GM23338 (cell line): ENCODE results near the gene SP8. TPM values are rescaled to one million over a fixed set of nuclear protein-coding genes. Genes with fewer than 3 reads are reported as not detected.
A peak's percentile ranks its signal among the peaks of the same experiment; 100 is the strongest.

ENCODE experiments used
- ATAC-seq: fragments of 200-7000 bp; cut with Tn5 transposase; 3 replicates; pipeline ENCODE4 v1.9.1; 2020
- DNase-seq: peaks from one replicate; pipeline ENCODE4 v3.0.0-alpha.2; 2015; ENCODE audit warnings: low spot score
- H2AFZ ChIP-seq: fragments of 200-600 bp; sonication (generic); 2 replicates; pipeline ENCODE4 v1.8.0; 2016; ENCODE audit warnings: antibody characterized with exemption, mild to moderate bottlenecking, moderate library complexity
- H3F3A ChIP-seq: fragments of 200-600 bp; sonication (generic); replicated peaks from 2 replicates; pipeline ENCODE4 v1.8.0; 2017; ENCODE audit warnings: antibody characterized with exemption, mixed run types, low read depth
- H3K27ac ChIP-seq: fragments of 200-600 bp; sonication (generic); 2 replicates; pipeline ENCODE4 v1.6.1; 2016; ENCODE audit warnings: low read depth
- H3K27me3 ChIP-seq: fragments of 200-600 bp; sonication (generic); 2 replicates; pipeline ENCODE4 v1.8.0; 2016; ENCODE audit warnings: mild to moderate bottlenecking, mixed run types, moderate library complexity; ENCODE audit not compliant: insufficient read depth
- H3K36me3 ChIP-seq: fragments of 200-600 bp; sonication (generic); 2 replicates; pipeline ENCODE4 v1.8.0; 2016; ENCODE audit warnings: mild to moderate bottlenecking; ENCODE audit not compliant: insufficient read depth
- H3K4me1 ChIP-seq: fragments of 200-600 bp; sonication (generic); 2 replicates; pipeline ENCODE4 v1.8.0; 2016; ENCODE audit warnings: mild to moderate bottlenecking, moderate library complexity; ENCODE audit not compliant: insufficient read depth
- H3K4me2 ChIP-seq: fragments of 200-600 bp; sonication (generic); 2 replicates; pipeline ENCODE4 v1.7.1; 2017; ENCODE audit warnings: mixed run types
- H3K4me3 ChIP-seq: fragments of 200-600 bp; sonication (generic); 2 replicates; pipeline ENCODE4 v1.6.1; 2016; ENCODE audit warnings: mixed run types
- H3K79me2 ChIP-seq: fragments of 200-600 bp; sonication (generic); replicated peaks from 2 replicates; pipeline ENCODE4 v1.8.0; 2017; ENCODE audit warnings: mild to moderate bottlenecking; ENCODE audit not compliant: insufficient read depth
- H3K9me2 ChIP-seq: fragments of 200-600 bp; sonication (generic); 2 replicates; pipeline ENCODE4 v1.8.0; 2017; ENCODE audit not compliant: insufficient read depth
- H4K20me1 ChIP-seq: fragments of 200-600 bp; sonication (generic); replicated peaks from 2 replicates; pipeline ENCODE4 v1.8.0; 2017; ENCODE audit warnings: mild to moderate bottlenecking; ENCODE audit not compliant: insufficient read depth
- H3K27ac Mint-ChIP-seq: 2 replicates; pipeline ENCODE4 v1.8.0; 2020; ENCODE audit warnings: inconsistent platforms, mild to moderate bottlenecking, moderate library complexity, mixed read lengths
- H3K27me3 Mint-ChIP-seq: 3 replicates; pipeline ENCODE4 v1.8.0; 2022; ENCODE audit warnings: low read depth, mild to moderate bottlenecking, moderate library complexity, mixed read lengths, inconsistent platforms; ENCODE audit not compliant: insufficient read depth, poor library complexity
- H3K36me3 Mint-ChIP-seq: 3 replicates; pipeline ENCODE4 v1.8.0; 2021; ENCODE audit warnings: low read depth, mild to moderate bottlenecking, inconsistent platforms, moderate library complexity, mixed read lengths
- H3K4me1 Mint-ChIP-seq: 3 replicates; pipeline ENCODE4 v1.8.0; 2020; ENCODE audit warnings: mild to moderate bottlenecking, inconsistent platforms, mixed read lengths
- H3K4me3 Mint-ChIP-seq: 3 replicates; pipeline ENCODE4 v1.8.0; 2021; ENCODE audit warnings: moderate library complexity, mild to moderate bottlenecking, inconsistent platforms, mixed read lengths
- H3K9me3 Mint-ChIP-seq: 3 replicates; pipeline ENCODE4 v1.8.0; 2020; ENCODE audit warnings: moderate library complexity, mild to moderate bottlenecking, inconsistent platforms, mixed read lengths
- CREB1 ChIP-seq: fragments of 250-450 bp; sonication (Bioruptor Pico); IDR thresholded peaks from 2 replicates; pipeline ENCODE4 v1.5.0; 2020; ENCODE audit warnings: low read depth, mild to moderate bottlenecking, moderate library complexity
- EZH2phosphoT487 ChIP-seq: fragments of 200-600 bp; sonication (generic); IDR thresholded peaks from one replicate; pipeline ENCODE4 v1.8.1; 2018; ENCODE audit warnings: antibody characterized with exemption; ENCODE audit not compliant: unreplicated experiment
- NANOG ChIP-seq: IDR thresholded peaks from 2 replicates; pipeline ENCODE4 v1.6.1; 2016; ENCODE audit warnings: antibody characterized with exemption, borderline replicate concordance
- POLR2AphosphoS5 ChIP-seq: IDR thresholded peaks from 2 replicates; pipeline ENCODE4 v1.6.1; 2016; ENCODE audit warnings: antibody characterized with exemption, low read depth
- STAT1 ChIP-seq: IDR thresholded peaks from one replicate; pipeline ENCODE4 v1.6.1; 2016; ENCODE audit warnings: antibody characterized with exemption; ENCODE audit not compliant: unreplicated experiment
- ZNF114 ChIP-seq: fragments of 250-450 bp; sonication (Bioruptor Pico); IDR thresholded peaks from 2 replicates; pipeline ENCODE4 v1.5.0; 2020; ENCODE audit warnings: mild to moderate bottlenecking, moderate library complexity
- ZNF331 ChIP-seq: fragments of 250-450 bp; sonication (Bioruptor Pico); IDR thresholded peaks from 2 replicates; pipeline ENCODE4 v1.5.0; 2020; ENCODE audit warnings: low read depth, mild to moderate bottlenecking, moderate library complexity
- polyA plus RNA-seq: library from polyadenylated mRNA; unstranded; fragments of >200 nt; fragmentation: Nextera tagmentation; extraction: Ambion mirVana; gene quantifications from 2 replicates; pipeline ENCODE4 v1.2.1, GENCODE V29; 2016
- total RNA-seq: library from RNA; depleted of rRNA; stranded (reverse); fragments of >200 nt; shearing (Covaris generic); gene quantifications from 2 replicates; pipeline ENCODE4 v1.2.3, GENCODE V29; 2014
- TF ChIP-seq, protein P1 (sequence below), 2 experiments: fragments of 200-600 bp in 1 of 2; sonication (generic) in 1 of 2; conservative IDR thresholded peaks; 2 replicates each; pipeline versions ENCODE4 v1.5.1 to v1.6.1; 2016 to 2017; ENCODE audit warnings: antibody characterized with exemption in 2 of 2, low read depth in 2 of 2, mild to moderate bottlenecking in 2 of 2, moderate library complexity in 1 of 2
- TF ChIP-seq, protein P2 (sequence below): IDR thresholded peaks from 2 replicates; pipeline ENCODE4 v1.6.1; 2016; ENCODE audit warnings: antibody characterized with exemption
- TF ChIP-seq, protein P3 (sequence below): IDR thresholded peaks from one replicate; pipeline ENCODE4 v1.6.1; 2018; ENCODE audit warnings: antibody characterized with exemption; ENCODE audit not compliant: unreplicated experiment
- TF ChIP-seq, protein P4 (sequence below): fragments of 250-450 bp; sonication (Bioruptor Pico); IDR thresholded peaks from 2 replicates; pipeline ENCODE4 v1.5.0; 2020; ENCODE audit warnings: mild to moderate bottlenecking, moderate library complexity

Gene SP8
- total and polyA plus RNA-seq, 2 experiments from 2014 or later = 3.7 to 6.7 TPM

DNA sequence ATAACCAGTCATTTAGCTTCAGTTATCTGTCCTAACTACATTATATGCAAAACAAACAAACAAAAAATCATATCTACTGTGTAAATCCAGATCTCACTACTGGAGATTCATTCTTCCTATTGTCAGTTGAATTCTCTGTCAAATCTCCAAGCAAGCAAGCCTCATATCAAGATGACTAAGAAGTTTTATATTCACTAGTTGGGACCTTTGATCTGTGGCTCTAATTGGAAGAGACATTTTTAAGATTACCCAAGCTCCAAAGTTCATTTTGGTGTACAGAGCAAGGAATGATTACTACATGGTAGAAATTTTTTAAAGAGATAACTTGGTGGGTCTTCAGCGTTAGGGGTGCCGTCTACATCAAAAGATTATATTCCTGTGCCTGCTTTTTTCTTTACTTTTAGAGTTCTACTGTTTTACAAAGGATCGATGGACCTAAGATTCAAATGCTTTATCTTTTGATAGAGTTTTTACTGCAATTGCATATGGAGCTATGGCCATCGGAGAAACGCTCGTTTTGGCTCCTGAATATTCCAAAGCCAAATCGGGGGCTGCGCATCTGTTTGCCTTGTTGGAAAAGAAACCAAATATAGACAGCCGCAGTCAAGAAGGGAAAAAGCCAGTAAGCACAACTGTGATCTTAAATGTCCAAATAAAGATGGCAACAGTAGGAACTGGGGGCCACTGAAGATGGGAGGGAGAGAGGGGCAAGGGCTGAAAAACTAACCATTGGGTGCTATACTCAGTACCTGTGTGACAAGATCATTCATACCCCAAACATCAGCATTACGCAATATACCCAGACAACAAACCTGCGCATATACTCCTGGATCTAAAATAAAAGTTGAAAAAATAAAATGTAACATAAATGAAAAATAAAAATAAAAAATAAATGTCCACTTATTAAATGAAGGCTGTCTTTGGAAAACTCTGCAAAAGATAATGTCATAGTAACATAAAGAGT, 47.9 kb downstream of the SP8 start (continued):
- TF ChIP-seq ZNF114 (CRISPR knock-in tag) (no peak), EZH2phosphoT487 (no peak), NANOG (no peak), CREB1 (no peak), ZNF331 (no peak), STAT1 (no peak), POLR2AphosphoS5 (no peak)
- TF ChIP-seq, protein P1, sequence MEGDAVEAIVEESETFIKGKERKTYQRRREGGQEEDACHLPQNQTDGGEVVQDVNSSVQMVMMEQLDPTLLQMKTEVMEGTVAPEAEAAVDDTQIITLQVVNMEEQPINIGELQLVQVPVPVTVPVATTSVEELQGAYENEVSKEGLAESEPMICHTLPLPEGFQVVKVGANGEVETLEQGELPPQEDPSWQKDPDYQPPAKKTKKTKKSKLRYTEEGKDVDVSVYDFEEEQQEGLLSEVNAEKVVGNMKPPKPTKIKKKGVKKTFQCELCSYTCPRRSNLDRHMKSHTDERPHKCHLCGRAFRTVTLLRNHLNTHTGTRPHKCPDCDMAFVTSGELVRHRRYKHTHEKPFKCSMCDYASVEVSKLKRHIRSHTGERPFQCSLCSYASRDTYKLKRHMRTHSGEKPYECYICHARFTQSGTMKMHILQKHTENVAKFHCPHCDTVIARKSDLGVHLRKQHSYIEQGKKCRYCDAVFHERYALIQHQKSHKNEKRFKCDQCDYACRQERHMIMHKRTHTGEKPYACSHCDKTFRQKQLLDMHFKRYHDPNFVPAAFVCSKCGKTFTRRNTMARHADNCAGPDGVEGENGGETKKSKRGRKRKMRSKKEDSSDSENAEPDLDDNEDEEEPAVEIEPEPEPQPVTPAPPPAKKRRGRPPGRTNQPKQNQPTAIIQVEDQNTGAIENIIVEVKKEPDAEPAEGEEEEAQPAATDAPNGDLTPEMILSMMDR (conservative IDR thresholded peaks at IDR 0.05; ENCODE audit: low read depth in 2 of 2) = no peak
- TF ChIP-seq, protein P2, sequence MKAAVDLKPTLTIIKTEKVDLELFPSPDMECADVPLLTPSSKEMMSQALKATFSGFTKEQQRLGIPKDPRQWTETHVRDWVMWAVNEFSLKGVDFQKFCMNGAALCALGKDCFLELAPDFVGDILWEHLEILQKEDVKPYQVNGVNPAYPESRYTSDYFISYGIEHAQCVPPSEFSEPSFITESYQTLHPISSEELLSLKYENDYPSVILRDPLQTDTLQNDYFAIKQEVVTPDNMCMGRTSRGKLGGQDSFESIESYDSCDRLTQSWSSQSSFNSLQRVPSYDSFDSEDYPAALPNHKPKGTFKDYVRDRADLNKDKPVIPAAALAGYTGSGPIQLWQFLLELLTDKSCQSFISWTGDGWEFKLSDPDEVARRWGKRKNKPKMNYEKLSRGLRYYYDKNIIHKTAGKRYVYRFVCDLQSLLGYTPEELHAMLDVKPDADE = no peak
- TF ChIP-seq, protein P3, sequence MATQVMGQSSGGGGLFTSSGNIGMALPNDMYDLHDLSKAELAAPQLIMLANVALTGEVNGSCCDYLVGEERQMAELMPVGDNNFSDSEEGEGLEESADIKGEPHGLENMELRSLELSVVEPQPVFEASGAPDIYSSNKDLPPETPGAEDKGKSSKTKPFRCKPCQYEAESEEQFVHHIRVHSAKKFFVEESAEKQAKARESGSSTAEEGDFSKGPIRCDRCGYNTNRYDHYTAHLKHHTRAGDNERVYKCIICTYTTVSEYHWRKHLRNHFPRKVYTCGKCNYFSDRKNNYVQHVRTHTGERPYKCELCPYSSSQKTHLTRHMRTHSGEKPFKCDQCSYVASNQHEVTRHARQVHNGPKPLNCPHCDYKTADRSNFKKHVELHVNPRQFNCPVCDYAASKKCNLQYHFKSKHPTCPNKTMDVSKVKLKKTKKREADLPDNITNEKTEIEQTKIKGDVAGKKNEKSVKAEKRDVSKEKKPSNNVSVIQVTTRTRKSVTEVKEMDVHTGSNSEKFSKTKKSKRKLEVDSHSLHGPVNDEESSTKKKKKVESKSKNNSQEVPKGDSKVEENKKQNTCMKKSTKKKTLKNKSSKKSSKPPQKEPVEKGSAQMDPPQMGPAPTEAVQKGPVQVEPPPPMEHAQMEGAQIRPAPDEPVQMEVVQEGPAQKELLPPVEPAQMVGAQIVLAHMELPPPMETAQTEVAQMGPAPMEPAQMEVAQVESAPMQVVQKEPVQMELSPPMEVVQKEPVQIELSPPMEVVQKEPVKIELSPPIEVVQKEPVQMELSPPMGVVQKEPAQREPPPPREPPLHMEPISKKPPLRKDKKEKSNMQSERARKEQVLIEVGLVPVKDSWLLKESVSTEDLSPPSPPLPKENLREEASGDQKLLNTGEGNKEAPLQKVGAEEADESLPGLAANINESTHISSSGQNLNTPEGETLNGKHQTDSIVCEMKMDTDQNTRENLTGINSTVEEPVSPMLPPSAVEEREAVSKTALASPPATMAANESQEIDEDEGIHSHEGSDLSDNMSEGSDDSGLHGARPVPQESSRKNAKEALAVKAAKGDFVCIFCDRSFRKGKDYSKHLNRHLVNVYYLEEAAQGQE = no peak

DNA sequence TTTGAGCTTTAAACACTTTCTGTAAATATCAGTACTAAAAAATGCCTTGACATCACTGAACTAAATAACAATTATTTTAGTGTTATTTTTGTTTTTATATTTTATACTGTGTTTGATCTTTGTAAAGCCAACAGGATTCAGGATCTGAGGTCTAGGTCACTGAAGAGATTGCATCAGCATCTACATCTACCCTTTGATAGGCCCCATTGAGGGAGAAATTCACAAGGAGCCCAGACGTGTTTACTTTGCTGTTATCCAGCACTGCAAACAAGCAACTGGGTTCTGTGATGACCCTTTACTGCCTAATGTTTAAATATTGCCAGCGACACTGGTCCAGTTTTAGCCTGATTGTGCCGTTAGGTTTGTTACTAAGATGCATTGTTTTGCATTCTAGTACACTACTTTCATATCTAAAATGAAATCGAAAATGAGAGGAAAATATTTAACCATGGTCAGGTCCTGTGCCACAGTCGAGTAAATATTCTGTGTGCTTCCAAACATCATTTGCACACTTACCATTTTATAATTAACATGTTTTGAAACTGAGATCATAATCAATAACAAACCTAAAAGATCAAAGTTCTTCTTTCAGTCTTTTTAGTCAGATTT, 48.7 kb downstream of the SP8 start:
- no peak for DNase-seq
- Histone ChIP-seq H3K27ac (no peak overlapping the region), H3K4me2 (no peak overlapping the region), H3F3A (no peaks in the 10 kb centered on the region), H2AFZ (peak overlapping the region; percentile 64; the same call in 1 of the 2 replicates), H3K79me2 (no peaks in the 10 kb centered on the region), H3K9me2 (0 out of 2 replicates have a peak, but pooled peaks cover 6% of the 10 kb centered on the region), H3K27me3 (no peaks in the 10 kb centered on the region), H4K20me1 (no peaks in the 10 kb centered on the region), H3K36me3 (no peaks in the 10 kb centered on the region), H3K4me1 (no peaks in the 10 kb centered on the region), H3K4me3 (no peak overlapping the region)
- no peak overlapping the region for H3K4me3 Mint-ChIP-seq
- H3K9me3 Mint-ChIP-seq = no peaks in the 10 kb centered on the region
- no peak for ATAC-seq
- no peaks in the 10 kb centered on the region; the same call in 2 of the 3 replicates for H3K36me3 Mint-ChIP-seq
- H3K27ac Mint-ChIP-seq = no peak overlapping the region
- H3K4me1 Mint-ChIP-seq = peaks cover 4% of the 10 kb centered on the region; the same call in 2 of the 3 replicates
- peaks cover 3% of the 10 kb centered on the region for H3K27me3 Mint-ChIP-seq
- TF ChIP-seq, protein P4, sequence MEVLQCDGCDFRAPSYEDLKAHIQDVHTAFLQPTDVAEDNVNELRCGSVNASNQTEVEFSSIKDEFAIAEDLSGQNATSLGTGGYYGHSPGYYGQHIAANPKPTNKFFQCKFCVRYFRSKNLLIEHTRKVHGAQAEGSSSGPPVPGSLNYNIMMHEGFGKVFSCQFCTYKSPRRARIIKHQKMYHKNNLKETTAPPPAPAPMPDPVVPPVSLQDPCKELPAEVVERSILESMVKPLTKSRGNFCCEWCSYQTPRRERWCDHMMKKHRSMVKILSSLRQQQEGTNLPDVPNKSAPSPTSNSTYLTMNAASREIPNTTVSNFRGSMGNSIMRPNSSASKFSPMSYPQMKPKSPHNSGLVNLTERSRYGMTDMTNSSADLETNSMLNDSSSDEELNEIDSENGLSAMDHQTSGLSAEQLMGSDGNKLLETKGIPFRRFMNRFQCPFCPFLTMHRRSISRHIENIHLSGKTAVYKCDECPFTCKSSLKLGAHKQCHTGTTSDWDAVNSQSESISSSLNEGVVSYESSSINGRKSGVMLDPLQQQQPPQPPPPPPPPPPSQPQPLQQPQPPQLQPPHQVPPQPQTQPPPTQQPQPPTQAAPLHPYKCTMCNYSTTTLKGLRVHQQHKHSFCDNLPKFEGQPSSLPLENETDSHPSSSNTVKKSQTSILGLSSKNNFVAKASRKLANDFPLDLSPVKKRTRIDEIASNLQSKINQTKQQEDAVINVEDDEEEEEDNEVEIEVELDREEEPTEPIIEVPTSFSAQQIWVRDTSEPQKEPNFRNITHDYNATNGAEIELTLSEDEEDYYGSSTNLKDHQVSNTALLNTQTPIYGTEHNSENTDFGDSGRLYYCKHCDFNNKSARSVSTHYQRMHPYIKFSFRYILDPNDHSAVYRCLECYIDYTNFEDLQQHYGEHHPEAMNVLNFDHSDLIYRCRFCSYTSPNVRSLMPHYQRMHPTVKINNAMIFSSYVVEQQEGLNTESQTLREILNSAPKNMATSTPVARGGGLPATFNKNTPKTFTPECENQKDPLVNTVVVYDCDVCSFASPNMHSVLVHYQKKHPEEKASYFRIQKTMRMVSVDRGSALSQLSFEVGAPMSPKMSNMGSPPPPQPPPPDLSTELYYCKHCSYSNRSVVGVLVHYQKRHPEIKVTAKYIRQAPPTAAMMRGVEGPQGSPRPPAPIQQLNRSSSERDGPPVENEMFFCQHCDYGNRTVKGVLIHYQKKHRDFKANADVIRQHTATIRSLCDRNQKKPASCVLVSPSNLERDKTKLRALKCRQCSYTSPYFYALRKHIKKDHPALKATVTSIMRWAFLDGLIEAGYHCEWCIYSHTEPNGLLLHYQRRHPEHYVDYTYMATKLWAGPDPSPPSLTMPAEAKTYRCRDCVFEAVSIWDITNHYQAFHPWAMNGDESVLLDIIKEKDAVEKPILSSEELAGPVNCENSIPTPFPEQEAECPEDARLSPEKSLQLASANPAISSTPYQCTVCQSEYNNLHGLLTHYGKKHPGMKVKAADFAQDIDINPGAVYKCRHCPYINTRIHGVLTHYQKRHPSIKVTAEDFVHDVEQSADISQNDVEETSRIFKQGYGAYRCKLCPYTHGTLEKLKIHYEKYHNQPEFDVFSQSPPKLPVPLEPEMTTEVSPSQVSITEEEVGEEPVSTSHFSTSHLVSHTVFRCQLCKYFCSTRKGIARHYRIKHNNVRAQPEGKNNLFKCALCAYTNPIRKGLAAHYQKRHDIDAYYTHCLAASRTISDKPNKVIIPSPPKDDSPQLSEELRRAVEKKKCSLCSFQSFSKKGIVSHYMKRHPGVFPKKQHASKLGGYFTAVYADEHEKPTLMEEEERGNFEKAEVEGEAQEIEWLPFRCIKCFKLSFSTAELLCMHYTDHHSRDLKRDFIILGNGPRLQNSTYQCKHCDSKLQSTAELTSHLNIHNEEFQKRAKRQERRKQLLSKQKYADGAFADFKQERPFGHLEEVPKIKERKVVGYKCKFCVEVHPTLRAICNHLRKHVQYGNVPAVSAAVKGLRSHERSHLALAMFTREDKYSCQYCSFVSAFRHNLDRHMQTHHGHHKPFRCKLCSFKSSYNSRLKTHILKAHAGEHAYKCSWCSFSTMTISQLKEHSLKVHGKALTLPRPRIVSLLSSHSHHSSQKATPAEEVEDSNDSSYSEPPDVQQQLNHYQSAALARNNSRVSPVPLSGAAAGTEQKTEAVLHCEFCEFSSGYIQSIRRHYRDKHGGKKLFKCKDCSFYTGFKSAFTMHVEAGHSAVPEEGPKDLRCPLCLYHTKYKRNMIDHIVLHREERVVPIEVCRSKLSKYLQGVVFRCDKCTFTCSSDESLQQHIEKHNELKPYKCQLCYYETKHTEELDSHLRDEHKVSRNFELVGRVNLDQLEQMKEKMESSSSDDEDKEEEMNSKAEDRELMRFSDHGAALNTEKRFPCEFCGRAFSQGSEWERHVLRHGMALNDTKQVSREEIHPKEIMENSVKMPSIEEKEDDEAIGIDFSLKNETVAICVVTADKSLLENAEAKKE (CRISPR knock-in tag) = no peak
- no peak for TF ChIP-seq ZNF331
- TF ChIP-seq CREB1 = no peak
